Caco-2 (cell line): Measurements from ENCODE around the gene PRICKLE3. TPM values are rescaled to one million over a fixed set of nuclear protein-coding genes. Genes with fewer than 3 reads are reported as not detected.
"Not testable (repeated sequence)": the region's sequence is repeated elsewhere in the genome, so short reads cannot be mapped to it uniquely, and the experiment has no call there.

Source experiments
- BruUV-seq: library from RNA; stranded (reverse); fragments of 400-500 nt; replicated peaks from 2 replicates; lab custom pipeline; 2021; lab: Mats Ljungman, UMichigan
- CTCF ChIA-PET: fragments of 300-600 bp; sonication (Branson Sonifier 250); formaldehyde crosslinking; loops from one replicate; lab custom pipeline; 2022; ENCODE audit warnings: antibody characterized with exemption; lab: Charles Lee
- POLR2A ChIA-PET: fragments of 300-600 bp; sonication (Branson Sonifier 250); formaldehyde crosslinking; loops from one replicate; lab custom pipeline; 2022; ENCODE audit warnings: antibody characterized with exemption; lab: Charles Lee
- DNase-seq, 2 experiments: peaks; one replicate each; pipeline versions ENCODE4 v3.0.0 to v3.0.0-alpha.2; 2020 to 2022
- H3K27me3 ChIP-seq: replicated peaks from 2 replicates; pipeline ENCODE4 v1.6.0; 2011; ENCODE audit warnings: low read length; ENCODE audit not compliant: control insufficient read depth, insufficient read depth
- H3K36me3 ChIP-seq: 2 replicates; pipeline ENCODE4 v1.5.1; 2011; ENCODE audit warnings: low read length; ENCODE audit not compliant: control insufficient read depth, insufficient read depth
- H3K4me1 ChIP-seq: fragments of 250-450 bp; sonication (Bioruptor Pico); 2 replicates; pipeline ENCODE4 v1.5.1; 2020; ENCODE audit warnings: mild to moderate bottlenecking
- H3K4me3 ChIP-seq: 2 replicates; pipeline ENCODE4 v1.5.1; 2011; ENCODE audit warnings: low read depth, mild to moderate bottlenecking, control low read depth, low read length
- H3K9me3 ChIP-seq: fragments of 250-450 bp; sonication (Bioruptor Pico); 2 replicates; pipeline ENCODE4 v1.5.1; 2020; ENCODE audit warnings: mild to moderate bottlenecking, moderate library complexity
- H3K27ac Mint-ChIP-seq: one replicate; pipeline ENCODE4 v1.8.0; 2022; ENCODE audit warnings: mixed read lengths; ENCODE audit not compliant: unreplicated experiment
- H3K27me3 Mint-ChIP-seq: one replicate; pipeline ENCODE4 v1.8.0; 2022; ENCODE audit warnings: mixed read lengths; ENCODE audit not compliant: insufficient read depth, unreplicated experiment
- H3K36me3 Mint-ChIP-seq: one replicate; pipeline ENCODE4 v1.8.0; 2022; ENCODE audit warnings: mild to moderate bottlenecking, mixed read lengths; ENCODE audit not compliant: insufficient read depth, unreplicated experiment
- H3K4me1 Mint-ChIP-seq: one replicate; pipeline ENCODE4 v1.8.0; 2022; ENCODE audit warnings: low read depth, mixed read lengths; ENCODE audit not compliant: unreplicated experiment
- H3K4me3 Mint-ChIP-seq: one replicate; pipeline ENCODE4 v1.8.0; 2022; ENCODE audit warnings: mild to moderate bottlenecking, moderate library complexity, mixed read lengths; ENCODE audit not compliant: unreplicated experiment
- H3K9me3 Mint-ChIP-seq: one replicate; pipeline ENCODE4 v1.8.0; 2022; ENCODE audit warnings: mixed read lengths; ENCODE audit not compliant: unreplicated experiment
- intact Hi-C: fragments of 100-400 bp; cut with micrococcal nuclease; formaldehyde crosslinking; loops from one replicate; pipeline ENCODE4 v1.10.0; 2022; ENCODE audit not compliant: unreplicated experiment
- total RNA-seq: library from RNA; stranded (reverse); gene quantifications from 2 replicates; pipeline ENCODE4 v1.2.3, GENCODE V29; 2022
- TF ChIP-seq, protein P1 (sequence below), 2 experiments: fragments of 200-600 bp in 1 of 2; IDR thresholded peaks; 1 replicate in 1 of 2; 2 replicates in 1 of 2; pipeline versions ENCODE4 v1.5.1 to v1.8.0; 2011 to 2022; ENCODE audit warnings: antibody characterized with exemption in 1 of 2, control low read depth in 1 of 2, inconsistent platforms in 1 of 2, low read depth in 1 of 2, low read length in 1 of 2, mild to moderate bottlenecking in 1 of 2, moderate library complexity in 1 of 2; ENCODE audit not compliant: insufficient read depth in 1 of 2, severe bottlenecking in 1 of 2, unreplicated experiment in 1 of 2

Gene PRICKLE3
- total RNA-seq, 1 experiment from 2014 or later = 8.4 TPM

DNA sequence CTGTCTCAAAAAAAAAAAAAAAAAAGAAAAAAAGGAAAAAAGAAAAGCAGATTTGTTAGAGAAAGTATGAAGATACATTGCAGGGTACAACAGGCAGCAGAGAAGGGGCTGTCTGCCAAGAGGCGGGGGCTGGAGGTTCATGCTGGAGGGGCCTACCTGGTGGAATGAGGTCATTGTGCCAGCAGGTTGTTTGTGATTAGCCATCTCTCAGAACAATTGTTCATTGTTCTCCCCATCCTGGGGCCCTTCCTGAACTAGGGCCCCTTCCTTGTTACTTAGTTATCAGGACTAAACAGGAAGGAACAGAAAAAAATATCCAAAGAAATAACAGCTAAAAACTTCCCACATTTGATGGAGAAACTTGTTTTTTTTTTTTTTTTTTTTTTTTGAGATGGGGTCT lies 48.7 kb downstream of the PRICKLE3 start:
- TF ChIP-seq, protein P1, sequence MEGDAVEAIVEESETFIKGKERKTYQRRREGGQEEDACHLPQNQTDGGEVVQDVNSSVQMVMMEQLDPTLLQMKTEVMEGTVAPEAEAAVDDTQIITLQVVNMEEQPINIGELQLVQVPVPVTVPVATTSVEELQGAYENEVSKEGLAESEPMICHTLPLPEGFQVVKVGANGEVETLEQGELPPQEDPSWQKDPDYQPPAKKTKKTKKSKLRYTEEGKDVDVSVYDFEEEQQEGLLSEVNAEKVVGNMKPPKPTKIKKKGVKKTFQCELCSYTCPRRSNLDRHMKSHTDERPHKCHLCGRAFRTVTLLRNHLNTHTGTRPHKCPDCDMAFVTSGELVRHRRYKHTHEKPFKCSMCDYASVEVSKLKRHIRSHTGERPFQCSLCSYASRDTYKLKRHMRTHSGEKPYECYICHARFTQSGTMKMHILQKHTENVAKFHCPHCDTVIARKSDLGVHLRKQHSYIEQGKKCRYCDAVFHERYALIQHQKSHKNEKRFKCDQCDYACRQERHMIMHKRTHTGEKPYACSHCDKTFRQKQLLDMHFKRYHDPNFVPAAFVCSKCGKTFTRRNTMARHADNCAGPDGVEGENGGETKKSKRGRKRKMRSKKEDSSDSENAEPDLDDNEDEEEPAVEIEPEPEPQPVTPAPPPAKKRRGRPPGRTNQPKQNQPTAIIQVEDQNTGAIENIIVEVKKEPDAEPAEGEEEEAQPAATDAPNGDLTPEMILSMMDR (IDR thresholded peaks at IDR 0.05; ENCODE audit: insufficient read depth in 1 of 2, low read depth in 1 of 2, low read length in 1 of 2, severe bottlenecking in 1 of 2, unreplicated experiment in 1 of 2) = no peak
- no TSS peak for BruUV-seq
- Histone ChIP-seq H3K36me3 (no peaks in the 10 kb centered on the region), H3K9me3 (no peaks in the 10 kb centered on the region), H3K27me3 (no peaks in the 10 kb centered on the region), H3K4me3 (no peak overlapping the region), H3K4me1 (no peaks in the 10 kb centered on the region)
- POLR2A ChIA-PET = no interaction called here
- H3K27ac Mint-ChIP-seq = no peak overlapping the region
- H3K27me3 Mint-ChIP-seq = no peaks in the 10 kb centered on the region
- H3K36me3 Mint-ChIP-seq = peaks cover 6% of the 10 kb centered on the region
- CTCF ChIA-PET = no interaction called here
- intact Hi-C loops = no loop called here
- no peaks in the 10 kb centered on the region for H3K9me3 Mint-ChIP-seq
- H3K4me1 Mint-ChIP-seq = no peaks in the 10 kb centered on the region
- no peak overlapping the region for H3K4me3 Mint-ChIP-seq
- no peak for DNase-seq

DNA sequence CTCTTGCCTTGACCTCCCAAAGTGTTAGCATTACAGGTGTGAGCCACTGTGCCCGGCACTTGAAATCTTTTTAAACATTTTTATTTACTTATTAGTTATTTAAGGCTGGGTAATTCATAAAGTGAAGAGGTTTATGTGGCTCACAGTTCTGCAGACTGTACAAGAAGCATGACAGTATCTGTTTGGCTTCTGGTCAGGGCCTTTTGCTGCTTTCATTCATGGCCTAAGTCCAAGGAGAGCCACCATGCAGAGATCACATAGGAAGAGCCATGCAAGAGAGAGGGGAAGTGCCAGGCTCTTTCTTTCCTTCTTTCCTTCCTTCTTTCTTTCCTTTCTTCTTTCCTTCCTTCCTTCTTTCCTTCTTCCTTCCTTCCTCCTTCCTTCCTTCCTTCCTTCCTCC lies 52.4 kb downstream of the PRICKLE3 start:
- BruUV-seq = no TSS peak

DNA sequence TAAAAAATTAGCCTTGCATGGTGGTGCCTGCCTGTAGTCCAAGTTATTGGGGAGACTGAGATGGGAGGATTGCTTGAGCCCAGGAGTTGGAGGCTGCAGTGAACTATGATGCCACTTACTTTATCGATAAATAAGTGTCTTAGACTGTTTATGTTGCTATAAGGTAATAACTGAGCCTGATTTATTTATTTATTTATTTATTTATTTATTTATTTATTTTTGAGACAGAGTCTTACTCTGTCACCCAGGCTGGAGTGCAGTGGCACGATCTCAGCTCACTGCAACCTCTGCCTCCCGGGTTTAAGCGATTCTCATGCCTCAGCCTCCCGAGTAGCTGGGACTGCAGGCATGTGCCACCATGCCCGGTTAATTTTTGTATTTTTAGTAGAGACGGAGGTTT lies 53.9 kb downstream of the PRICKLE3 start:
- H3K4me1 Mint-ChIP-seq, BruUV-seq, H3K9me3 Mint-ChIP-seq, H3K27me3 Mint-ChIP-seq, H3K27me3 ChIP-seq, CTCF ChIA-PET, DNase-seq, intact Hi-C loops, H3K27ac Mint-ChIP-seq, H3K4me1 ChIP-seq, H3K4me3 Mint-ChIP-seq, H3K4me3 ChIP-seq, H3K36me3 ChIP-seq, H3K36me3 Mint-ChIP-seq, H3K9me3 ChIP-seq, POLR2A ChIA-PET: not testable (repeated sequence)

More for the DNA sequence above, 52.4 kb downstream of the PRICKLE3 start:
- Mint-ChIP-seq H3K27ac (no peak overlapping the region), H3K4me3 (no peak overlapping the region), H3K9me3 (no peaks in the 10 kb centered on the region), H3K36me3 (peaks cover 6% of the 10 kb centered on the region), H3K4me1 (no peaks in the 10 kb centered on the region), H3K27me3 (no peaks in the 10 kb centered on the region)
- no peaks in the 10 kb centered on the region for H3K27me3 ChIP-seq
- no peaks in the 10 kb centered on the region for H3K9me3 ChIP-seq
- TF ChIP-seq, protein P1 (IDR thresholded peaks at IDR 0.05; ENCODE audit: insufficient read depth in 1 of 2, low read depth in 1 of 2, low read length in 1 of 2, severe bottlenecking in 1 of 2, unreplicated experiment in 1 of 2) = no peak
- intact Hi-C loops = no loop called here
- H3K4me3 ChIP-seq = no peak overlapping the region
- H3K36me3 ChIP-seq = no peaks in the 10 kb centered on the region
- DNase-seq = no peak
- ChIA-PET POLR2A (no interaction called here), CTCF (no interaction called here)
- no peaks in the 10 kb centered on the region for H3K4me1 ChIP-seq

DNA sequence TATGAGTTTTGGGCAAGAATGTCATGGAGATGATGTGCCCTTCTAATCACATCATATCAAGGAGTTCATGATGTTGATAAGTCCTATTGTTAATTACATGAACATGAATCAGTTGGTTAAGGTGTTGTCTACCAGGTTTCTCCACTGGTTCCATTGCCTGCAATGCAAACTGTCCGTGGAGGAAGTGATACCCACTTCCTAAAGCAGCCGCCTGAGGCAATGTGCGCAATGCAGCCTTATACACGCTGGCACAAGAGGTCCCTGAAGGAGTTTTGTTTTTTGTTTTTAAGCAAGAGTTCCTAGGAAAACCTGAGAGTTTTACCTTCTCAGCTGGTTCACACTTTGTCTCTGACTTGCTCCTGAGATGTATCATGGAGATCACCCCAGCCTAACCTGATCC lies 56.7 kb downstream of the PRICKLE3 start:
- Mint-ChIP-seq H3K4me1 (no peaks in the 10 kb centered on the region), H3K4me3 (no peak overlapping the region), H3K36me3 (no peaks in the 10 kb centered on the region), H3K27ac (no peak overlapping the region), H3K27me3 (no peaks in the 10 kb centered on the region), H3K9me3 (no peaks in the 10 kb centered on the region)
- Histone ChIP-seq H3K4me3 (no peak overlapping the region), H3K9me3 (no peaks in the 10 kb centered on the region), H3K27me3 (no peaks in the 10 kb centered on the region), H3K4me1 (no peaks in the 10 kb centered on the region), H3K36me3 (no peaks in the 10 kb centered on the region)
- BruUV-seq = no TSS peak
- ChIA-PET POLR2A (no interaction called here), CTCF (no interaction called here)
- TF ChIP-seq, protein P1 (IDR thresholded peaks at IDR 0.05; ENCODE audit: insufficient read depth in 1 of 2, low read depth in 1 of 2, low read length in 1 of 2, severe bottlenecking in 1 of 2, unreplicated experiment in 1 of 2) = no peak
- no peak for DNase-seq
- intact Hi-C loops = no loop called here

DNA sequence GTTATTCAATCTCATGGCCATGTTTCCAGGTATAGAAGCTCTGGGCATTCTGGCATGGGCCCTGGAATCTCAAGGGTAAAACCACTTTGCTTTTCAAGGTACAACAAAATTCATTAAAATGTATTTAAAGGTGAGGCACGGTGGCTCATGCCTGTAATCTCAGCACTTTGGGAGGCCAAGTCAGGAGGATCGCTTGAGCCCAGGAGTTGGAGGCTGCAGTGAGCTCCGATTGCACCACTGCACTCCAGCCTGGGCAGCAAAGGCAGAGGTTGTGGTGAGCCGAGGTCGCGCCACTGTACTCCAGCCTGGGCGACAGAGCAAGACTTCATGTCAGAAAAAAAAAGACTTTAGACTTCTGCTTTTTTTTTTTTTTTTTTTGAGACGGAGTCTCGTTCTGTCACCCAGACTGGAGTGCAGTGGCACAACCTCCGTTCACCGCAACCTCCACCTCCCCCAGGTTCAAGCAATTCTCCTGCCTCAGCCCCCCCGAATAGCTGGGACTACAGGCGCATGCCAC lies 58.4 kb downstream of the PRICKLE3 start:
- H3K9me3 ChIP-seq, H3K27me3 Mint-ChIP-seq, H3K4me3 ChIP-seq, H3K36me3 ChIP-seq, H3K36me3 Mint-ChIP-seq, H3K4me3 Mint-ChIP-seq, CTCF ChIA-PET, H3K27ac Mint-ChIP-seq, POLR2A ChIA-PET, H3K27me3 ChIP-seq, intact Hi-C loops, H3K4me1 Mint-ChIP-seq, BruUV-seq, H3K4me1 ChIP-seq, DNase-seq, H3K9me3 Mint-ChIP-seq: not testable (repeated sequence)
